ENCODE data around the gene COL4A1.
A peak's percentile ranks its signal among the peaks of the same experiment; 100 is the strongest.
"Not testable (repeated sequence)": the region's sequence is repeated elsewhere in the genome, so short reads cannot be mapped to it uniquely, and the experiment has no call there.

COL4A1 gene

DNA sequence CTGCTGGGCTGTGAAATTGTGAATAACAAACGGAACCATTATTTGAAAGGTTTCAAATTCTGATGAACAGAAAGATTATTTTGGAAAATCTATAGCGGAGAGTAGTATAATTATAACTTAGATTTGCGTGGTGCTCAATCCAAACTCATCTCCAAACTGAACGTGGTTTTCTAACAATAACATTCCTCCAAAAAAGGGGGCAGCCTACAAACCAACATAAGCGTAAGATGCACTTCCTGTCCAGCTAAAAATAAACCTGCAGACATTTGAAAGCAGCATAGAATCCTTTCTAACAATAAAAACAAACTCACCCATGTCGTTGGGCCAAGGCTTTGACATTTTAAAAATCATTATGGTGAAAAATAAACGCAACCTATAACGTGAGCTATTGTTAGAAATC, 178.4 kb downstream of the COL4A1 start:
- DNase-seq = no peak

DNA sequence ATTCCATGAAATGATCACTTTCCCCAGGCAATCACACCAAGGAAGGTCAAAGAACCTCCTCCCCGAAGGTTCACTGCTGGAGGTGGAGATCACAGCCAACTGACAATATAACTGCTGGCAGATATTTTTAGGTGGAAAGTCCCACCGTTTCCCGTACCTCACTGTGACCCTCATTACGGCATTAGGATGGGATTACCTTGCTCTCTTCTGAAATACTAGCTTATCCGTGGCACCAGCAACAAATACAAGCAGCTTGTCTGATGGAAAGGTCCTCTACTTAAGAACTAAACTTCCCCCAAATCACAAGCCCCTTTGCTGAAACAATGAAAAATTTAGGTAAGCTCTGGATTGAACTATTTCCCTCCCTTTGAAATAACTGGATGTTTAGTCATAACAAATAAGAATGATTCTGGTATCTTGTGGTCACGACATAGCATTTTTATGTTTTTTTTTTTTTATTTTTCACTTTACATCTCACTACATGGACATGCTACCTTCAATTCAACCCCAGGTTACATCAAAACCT, 178.9 kb downstream of the COL4A1 start:
- DNase-seq = no peak

DNA sequence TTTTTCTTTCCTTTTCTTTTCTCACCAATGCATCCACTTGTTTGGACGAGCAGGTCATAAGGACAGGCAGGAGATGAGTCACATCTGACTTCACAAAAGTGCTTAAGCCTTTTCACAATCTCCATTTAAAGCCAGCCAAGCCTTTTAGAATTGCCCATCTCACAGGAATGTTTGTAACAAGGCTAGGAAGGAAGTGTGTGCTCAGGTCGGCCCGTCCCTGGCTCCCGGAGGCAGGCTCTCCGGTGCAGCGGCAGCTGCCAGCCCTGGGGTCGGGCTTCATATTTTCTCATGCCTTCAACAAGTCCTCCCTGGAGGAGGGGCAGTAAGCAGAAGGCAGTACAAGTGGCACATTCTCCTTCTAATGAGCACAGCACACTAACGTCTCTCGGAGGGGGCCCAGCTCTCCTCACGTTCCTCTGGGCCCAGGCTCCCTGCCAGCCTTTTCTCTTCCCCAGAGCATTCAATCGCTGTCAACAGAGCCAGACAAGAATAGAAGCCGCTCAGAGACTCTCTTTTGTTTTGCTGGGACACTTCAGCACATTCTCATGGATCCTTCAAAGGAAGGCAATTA, 180.5 kb downstream of the COL4A1 start:
- DNase-seq = no peak

DNA sequence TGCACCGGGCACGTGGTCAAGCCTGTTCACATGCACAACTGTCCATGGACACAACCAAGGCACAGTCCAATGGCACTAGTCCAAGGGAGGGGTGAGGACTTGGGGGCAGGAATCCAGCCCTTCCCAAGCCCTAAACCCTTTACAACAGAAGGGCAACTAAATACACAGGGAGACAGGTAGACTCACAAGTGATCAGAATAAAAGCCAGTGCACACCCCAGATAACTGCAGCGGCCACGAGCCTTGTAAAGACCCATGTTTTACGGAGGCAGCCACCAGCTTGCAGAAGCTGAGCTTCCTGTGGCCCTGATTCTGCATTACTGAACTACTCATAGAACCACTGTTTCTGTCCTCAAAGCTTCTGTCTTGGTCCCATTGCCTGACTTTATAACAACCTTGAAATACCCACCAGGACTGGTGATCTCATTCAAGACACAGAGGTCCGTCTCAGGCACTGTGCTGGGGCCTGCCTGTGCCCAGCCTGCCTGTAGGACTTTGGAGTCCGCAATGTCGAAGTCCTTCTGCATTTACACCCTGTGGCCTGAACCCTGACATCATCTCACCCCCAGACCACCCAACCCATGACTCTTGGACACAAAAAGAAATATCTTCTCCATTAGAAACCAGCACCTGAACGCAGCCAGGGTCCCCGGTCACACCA, 181.2 kb downstream of the COL4A1 start:
- DNase-seq = no peak

DNA sequence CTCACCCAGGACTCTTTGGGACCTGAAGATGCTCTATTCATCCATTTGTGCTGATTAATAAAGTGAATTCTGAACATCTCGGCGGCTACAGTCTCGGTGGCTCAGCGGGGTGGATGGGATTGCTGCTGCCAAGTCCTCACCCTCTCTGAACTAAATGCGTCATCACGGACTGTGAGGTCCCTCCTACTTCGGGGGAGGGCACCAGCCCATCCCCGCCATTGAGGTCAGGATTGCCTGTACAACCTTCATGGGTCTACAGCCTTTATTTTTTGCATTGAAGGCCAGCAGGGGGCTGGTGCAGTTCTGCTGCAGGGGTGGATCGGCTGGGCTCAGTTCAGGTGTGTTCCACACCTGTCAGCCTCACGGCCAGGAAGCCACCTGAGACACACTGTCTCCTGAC, 181.8 kb downstream of the COL4A1 start:
- DNase-seq = no peak

DNA sequence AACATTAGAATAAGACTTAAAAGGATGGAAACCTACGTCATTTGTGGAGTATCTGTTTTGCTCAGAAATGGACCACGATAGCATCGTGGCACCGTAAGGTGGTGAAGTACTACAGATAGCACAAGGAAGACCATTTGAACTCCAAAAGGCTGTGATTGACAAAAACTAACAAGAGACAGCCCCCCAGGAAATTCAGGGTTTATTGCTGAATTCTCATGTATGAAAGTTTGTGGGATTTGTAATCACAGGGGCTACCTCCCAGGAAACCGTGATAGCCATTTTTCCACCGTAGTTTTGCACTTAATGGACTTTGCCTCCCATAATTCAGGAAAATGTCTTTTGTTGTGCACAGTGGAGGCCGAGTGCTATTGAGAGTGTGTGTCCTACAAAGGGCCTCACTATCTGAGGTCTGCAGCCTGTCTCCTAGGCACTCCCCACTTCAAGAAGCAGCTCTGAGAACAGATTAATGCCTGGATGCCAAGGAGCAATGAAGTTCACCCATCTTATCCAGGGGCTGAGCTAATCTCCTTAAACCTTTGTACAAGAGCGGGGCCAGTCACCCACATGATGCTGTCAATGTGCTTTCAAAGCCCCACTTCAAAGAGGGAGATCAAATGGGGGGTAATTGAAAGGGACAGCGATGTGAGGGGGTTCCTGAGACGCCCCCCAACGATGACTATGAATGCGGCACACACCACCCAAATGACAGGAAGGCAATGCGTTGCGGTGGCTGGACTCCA, 182.6 kb downstream of the COL4A1 start:
- no peak for DNase-seq

DNA sequence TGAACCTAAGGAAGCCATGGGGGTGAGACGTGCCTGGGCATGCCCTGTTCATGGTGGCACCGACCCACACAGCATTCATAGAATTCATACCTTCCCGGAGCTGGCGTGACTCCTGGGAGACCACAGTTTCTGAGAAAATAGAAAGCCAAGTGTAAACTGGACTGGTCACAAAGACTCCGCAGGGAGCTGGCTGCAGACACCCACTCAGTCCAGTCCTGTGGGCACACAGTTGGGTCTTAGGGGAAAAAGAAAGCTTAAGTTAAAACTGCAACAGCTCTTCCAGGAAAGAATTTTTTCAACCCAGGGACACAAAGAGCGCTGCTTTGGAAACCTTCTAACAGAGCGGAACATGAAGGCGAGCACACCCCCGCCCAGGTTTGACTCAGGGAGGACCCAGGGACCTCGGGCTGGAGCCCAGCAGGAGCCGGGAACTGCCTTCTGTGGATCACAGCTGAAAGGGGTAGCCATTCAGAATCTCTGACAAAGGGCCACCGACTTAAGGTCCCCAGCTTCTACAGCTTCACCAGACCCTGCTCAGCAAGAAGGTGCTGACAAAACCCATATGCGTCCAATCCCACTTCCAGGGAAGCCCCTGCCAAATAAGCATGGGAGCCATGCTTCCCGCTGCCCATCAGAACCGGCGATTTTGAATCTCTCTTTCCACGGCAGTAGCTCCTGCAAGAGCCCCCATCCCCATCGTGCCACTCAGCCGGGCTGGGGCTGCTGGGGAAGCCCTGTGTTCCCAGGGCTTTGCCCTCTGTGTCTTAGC, 183.7 kb downstream of the COL4A1 start:
- no peak for DNase-seq

DNA sequence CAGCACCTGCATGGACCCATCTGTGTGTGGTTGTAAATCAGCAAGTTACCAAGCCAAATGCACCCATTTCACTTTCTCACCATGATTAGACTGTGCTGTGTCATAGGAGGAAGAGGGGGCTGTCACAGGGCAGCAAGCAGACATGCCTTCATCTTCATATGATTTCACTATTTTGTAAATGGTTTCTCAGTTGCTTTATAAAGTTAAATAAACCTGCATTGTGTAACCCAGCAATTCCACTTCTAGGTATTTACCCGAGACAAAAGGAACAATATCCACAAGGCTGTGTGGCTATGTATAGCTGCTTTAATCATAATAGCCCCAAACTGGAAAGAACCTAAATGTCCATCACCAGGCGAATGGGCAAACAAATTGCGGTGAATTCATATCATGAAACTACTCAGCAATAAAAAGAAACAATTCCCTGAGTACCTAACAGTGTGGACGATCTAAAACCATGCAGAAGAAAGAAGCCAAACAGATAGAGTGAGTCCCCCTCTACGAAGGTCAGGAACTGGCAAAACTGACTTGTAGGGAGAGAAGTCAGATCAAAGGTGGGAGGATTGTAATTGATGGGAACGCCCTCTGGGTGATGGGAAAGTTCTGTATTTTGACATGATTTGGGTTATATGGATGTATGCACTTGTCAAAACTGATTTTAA, 185.4 kb downstream of the COL4A1 start:
- no peak for DNase-seq

DNA sequence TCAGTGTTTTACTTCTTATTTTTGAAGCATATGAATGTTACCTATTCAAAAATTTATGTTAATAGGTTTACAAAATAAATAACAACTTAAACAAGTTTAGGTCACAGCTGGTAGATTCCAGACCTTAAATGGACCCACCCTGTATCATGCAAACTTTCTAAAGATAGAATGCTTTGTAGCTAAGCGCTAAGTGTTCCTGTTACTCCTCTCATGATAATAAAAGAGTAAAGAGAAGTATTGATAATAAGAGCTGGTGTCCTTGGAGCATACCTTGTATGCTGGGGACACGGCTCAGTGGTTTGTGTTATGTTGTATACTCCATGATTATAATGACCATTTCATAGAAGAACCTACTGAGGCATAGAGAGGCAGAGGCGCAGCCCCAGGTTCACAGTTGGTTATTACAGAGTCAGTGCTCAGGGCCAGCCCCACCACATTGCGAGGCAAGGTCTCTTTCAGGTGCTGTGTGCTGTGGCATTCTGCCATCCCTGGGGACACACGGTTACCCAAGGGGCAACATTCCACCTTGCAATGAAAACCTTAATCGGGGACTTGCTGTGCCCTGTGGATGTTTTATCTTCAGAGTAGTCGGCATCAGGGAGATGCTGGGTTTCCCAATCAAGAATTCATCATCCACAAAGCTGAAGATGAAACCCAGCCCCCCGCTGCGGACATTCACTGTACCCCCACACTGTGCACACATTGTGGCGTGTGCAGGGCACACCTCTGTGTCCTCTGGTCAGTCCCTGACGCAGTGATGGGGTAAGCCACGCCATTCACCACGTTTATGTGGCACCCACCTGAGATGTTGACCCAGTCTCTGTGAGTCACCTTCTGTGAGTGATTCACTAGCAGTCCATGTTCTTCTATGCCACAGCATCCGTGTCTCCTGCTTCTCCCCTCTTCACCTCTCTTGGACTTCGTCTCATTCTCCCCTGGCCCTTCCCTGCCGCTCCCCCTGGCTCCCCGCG, 186.7 kb downstream of the COL4A1 start:
- no peak for DNase-seq

DNA sequence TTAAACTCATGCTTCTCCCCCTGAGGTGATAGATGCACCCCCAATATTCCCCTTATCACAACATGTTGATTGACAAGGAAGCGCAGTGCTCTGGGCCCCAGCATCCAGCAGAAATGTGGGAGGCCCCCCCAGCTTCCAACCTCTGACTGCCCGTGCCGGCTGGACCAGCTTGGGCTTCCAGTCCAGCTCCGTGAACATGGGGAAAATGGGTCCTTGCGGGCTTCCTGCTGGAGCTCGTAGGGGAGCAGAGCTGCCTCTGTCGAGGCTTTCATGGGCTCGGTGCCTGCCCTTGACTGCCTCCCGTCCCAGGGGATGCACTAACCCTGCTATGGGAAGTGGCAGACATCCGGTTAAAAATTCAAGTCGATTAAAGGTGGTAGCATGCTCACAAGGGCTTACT, 188.9 kb downstream of the COL4A1 start:
- DNase-seq = no peak

DNA sequence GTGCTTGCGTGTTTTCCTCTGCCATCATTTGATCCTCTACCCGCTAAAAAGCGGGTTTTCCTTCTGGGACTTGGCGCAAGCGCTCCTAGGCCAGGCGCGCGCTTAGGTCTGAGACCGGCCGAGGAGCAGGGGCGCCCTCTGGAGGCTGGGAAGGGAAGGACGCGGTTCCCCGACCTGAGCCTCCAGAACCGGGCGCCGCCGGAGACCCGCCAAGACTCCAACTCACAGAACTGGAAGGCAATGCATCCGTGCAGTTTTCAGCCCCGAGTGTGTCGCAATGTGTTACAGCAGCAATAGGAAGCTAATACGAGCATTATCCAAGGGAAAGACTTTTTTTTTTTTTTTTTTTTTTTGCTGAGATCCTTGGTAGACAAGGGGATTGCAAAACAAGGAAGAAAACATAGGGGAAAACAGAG, 190.9 kb downstream of the COL4A1 start:
- peak; percentile 71 for DNase-seq

DNA sequence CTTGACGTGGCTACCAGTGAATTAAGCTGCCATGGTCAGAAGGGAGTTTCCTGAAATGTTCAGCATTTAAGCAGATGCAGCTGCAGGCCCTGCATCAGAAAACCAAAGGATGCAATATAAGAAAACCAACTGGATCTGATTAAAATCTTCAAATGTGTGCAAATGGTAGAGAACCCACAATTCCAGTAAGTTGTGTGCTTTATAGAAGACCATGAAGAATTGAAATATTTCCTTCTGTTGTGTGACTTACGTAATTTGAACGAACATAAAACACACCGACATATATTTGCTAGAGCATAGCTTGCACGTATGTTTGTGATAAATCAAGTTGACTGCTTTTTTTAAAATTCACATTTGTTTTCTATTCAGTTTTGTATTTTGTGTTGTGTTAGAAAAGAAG, 191.4 kb downstream of the COL4A1 start:
- DNase-seq = no peak

DNA sequence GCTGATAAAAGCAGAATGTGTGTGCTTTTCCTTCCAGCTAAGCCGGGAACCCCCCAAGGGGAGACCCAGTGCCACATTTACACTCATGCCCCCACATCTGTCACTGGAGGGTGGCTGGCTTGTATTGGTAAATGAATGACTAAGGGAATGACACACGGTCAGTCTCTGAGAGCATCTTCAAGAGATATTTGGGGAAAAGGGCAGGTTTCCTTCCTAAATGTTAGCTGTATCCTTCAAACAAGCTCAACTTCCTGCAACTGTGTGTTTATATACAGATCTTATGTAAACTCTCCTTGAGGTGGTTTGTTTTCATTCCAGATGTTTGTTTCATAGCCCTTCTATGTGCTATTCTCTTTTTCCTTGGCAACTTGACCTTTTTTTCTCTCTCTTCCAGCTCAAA, 192.6 kb downstream of the COL4A1 start:
- DNase-seq = no peak

DNA sequence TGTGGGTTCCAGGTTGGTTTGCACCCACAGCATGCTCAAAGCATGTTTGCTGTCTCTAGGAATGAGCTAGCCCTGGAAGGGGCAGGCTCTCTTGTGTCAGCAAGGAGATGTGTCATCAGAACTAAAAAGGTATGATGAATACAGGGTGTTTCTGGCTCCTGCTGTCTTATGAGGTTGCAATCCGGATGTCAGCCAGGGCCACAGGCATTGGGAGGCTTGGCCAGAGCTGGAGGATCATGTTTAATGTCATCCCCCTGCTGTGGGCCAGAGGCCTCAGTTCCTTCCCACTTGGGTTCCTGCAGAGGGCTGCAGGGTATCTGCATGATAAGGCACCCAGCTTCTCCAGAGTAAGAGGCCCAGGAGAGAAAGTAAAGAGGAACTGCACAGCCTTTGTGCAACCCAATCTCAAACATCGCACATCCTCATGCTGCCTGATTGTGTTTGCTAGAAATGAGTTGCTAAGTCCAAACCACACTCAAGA, 193.6 kb downstream of the COL4A1 start:
- DNase-seq = no peak

DNA sequence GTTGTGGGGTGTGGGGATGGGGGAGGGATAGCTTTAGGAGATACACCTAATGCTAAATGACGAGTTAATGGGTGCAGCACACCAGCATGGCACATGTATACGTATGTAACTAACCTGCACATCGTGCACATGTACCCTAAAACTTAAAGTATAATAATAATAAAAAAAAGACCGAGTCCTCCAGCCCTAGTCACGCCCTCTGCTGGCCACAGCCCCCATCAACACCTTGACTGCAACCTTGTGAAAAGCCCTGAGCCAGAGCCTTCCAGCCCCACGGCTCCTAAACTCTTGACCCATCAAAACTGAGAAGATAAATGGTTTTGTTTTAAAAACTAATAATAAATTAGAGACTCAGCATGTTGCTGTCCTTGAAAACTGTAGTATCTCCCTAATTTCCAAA, 194.6 kb downstream of the COL4A1 start:
- not testable (repeated sequence) for DNase-seq

DNA sequence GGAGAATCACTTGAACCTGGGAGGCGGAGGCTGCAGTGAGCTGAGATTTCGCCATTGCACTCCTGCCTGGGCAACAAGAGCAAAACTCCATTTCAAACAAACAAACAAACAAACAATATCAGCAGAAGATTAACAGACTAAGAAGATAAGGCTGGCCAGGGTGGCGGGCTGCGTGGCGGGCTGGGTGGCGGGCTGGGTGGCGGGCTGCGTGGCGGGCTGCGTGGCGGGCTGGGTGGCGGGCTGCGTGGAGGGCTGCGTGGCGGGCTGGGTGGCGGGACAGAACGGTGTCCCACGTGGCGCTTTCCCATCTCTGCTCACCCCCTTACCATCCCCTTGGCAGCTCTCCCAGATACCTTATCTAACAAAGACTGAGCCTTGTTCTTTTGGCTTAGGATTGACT, 196.2 kb downstream of the COL4A1 start:
- DNase-seq = no peak

DNA sequence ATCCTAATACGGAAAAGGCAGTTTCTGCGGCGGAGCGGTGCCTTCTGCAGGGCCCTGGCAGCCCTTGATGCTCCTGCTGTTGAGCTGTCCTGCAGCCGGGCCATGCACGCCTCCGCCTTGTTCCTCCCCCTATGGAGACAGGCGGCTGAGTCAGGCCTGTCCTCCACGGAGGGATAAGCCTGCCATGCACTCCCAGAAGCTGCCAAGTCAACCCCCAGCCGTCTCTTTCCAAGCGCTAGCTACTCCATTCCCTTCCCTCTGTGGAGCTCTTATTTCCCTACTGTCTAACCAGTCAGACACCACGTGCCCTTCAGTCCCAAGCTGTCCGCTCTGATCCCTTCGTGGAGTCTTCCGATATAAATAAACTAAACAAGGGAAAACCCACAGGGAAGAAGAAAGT, 197.0 kb downstream of the COL4A1 start:
- no peak for DNase-seq

DNA sequence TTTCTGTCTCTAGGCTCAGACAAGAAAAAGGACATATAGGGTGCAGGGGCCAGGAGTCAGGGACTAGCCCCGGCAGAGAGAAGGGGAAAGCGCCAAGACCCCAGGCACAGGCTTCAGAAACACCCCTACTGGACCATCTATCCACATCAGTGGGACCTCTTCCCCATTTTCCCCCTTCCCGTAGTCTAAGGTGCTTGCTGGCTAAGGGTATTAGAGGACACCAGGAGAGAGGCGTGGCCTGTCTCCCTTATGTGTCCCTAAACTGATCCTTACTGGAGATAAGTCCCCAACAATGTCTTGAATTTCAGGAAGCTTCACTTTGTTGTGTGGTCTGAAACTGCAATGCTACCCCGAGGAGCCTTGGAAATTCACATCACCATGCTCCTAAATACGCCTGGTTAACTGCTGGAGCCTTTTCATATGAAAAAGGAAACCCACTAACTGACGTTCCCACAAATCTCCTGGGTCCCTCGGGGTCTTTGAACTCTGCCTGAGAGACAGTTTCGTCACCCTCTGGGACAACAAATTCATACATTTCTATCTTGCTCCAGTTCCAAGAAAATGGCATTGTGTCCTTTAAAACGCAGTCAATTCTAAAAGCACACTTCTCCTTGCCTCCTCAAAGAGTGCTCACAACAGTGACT, 197.7 kb downstream of the COL4A1 start:
- no peak for DNase-seq

DNA sequence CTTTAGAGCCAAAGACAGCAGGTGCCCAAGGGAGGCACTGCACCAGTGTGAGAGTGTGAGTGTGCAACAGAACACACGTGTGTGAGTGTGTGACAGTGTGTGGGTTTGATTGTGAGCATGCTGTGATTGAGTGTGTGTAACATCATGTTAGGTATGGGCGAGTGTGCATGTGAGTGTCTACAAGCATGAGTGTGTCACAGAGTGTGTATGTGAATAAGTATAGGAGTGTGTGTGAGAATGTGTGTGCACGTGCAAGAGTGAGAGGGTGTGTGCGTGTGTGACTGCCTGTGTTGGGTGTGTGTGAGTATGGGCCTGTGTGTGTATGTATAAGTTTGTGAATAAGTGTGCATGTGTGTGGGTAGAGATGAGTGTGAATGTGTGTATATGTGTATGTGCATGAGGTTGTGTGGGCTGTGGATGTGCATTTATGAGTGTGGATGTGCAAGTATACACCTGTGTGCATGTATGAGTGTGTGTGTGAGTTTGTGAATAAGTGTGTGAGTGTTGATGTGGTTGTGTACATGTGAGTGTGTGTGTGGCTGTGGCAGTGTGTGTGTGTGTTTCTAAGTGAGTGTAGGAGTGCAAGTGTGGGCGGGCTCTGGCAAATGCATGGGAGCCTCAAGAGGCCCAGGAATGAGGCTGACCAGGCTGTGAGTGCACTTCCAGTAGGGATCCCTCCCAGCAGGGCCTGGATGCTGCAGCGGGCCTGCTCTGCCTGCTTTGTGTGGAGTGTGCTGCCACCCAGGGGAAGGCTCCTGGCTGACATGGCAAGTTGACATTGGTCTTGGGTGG, 198.4 kb downstream of the COL4A1 start:
- no peak for DNase-seq

All from activated CD4-positive, CD25-positive, alpha-beta regulatory T cell treated with anti-CD3 and anti-CD28 coated beads, Interleukin-2, amount 50 U/mL, for 72 hours (primary cell).